ENCODE results near the gene KIAA1755.

DNA sequence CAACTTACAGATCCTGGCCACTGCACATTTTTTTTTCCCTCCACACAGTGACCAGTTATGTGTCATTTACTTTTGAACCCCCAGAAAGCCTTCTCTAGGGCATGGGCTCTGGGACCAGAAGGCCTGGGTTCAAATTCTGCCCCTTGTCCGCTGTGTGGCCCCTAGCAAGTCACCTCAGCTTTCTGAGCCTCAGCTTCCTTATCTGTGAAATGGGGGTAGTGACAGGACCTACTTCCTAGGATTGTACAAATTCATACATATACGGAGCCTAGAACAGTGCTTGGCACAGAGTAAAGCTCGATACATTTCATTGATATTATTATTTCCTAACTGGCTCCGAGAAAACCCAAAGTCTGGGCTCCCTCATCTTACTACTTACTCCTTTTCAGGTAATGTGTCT is 45.0 kb upstream of the KIAA1755 start:
- TF ChIP-seq CTCF (IDR thresholded peaks at IDR 0.05) (no peak), POLR2AphosphoS5 (IDR thresholded peaks at IDR 0.05) (no peak), EP300 (IDR thresholded peaks at IDR 0.05) (no peak), POLR2A (IDR thresholded peaks at IDR 0.05) (no peak)
